K562 (cell line): ENCODE results near the gene WDR86. TPM values are rescaled to one million over a fixed set of nuclear protein-coding genes. Genes with fewer than 3 reads are reported as not detected.
A peak's percentile ranks its signal among the peaks of the same experiment; 100 is the strongest.

Source experiments
- CTBP1 ChIP-seq: fragments of 450-650 bp; IDR thresholded peaks from 2 replicates; pipeline ENCODE4 v1.6.1; 2016; ENCODE audit warnings: borderline replicate concordance
- DPF2 ChIP-seq: fragments of 450-650 bp; IDR thresholded peaks from 2 replicates; pipeline ENCODE4 v1.6.1; 2016
- E2F8 ChIP-seq: fragments of 450-650 bp; IDR thresholded peaks from 2 replicates; pipeline ENCODE4 v1.7.1; 2018; ENCODE audit warnings: mild to moderate bottlenecking, low read depth; ENCODE audit not compliant: partially characterized antibody
- FOS ChIP-seq: IDR thresholded peaks from 3 replicates; pipeline ENCODE4 v1.6.1; 2011; ENCODE audit not compliant: insufficient read length; ENCODE audit errors: extremely low read depth
- GTF2F1 ChIP-seq: IDR thresholded peaks from 2 replicates; pipeline ENCODE4 v1.6.1; 2011; ENCODE audit warnings: low read depth, low read length, improper control_type of control experiment
- MAFG ChIP-seq: fragments of 450-650 bp; conservative IDR thresholded peaks from 2 replicates; pipeline ENCODE4 v1.6.1; 2016; ENCODE audit warnings: missing genetic modification characterization, missing compliant biosample characterization
- MEF2A ChIP-seq: IDR thresholded peaks from 2 replicates; pipeline ENCODE4 v1.6.1; 2011; ENCODE audit warnings: low read depth, mild to moderate bottlenecking, low read length, moderate library complexity; ENCODE audit not compliant: control insufficient read depth
- NCOA4 ChIP-seq: fragments of 450-650 bp; IDR thresholded peaks from 2 replicates; pipeline ENCODE4 v1.6.1; 2018; ENCODE audit warnings: mild to moderate bottlenecking; ENCODE audit not compliant: partially characterized antibody
- PATZ1 ChIP-seq: fragments of 250-450 bp; sonication (Bioruptor Pico); IDR thresholded peaks from 2 replicates; pipeline ENCODE4 v1.5.0; 2020; ENCODE audit warnings: mild to moderate bottlenecking, borderline replicate concordance
- PRMT5 ChIP-seq: sonication (generic); formaldehyde crosslinking; IDR thresholded peaks from 2 replicates; pipeline ENCODE4 v1.5.0; 2020; ENCODE audit warnings: missing genetic modification reagents
- PRPF4 ChIP-seq: fragments of 200-400 bp; formaldehyde crosslinking; IDR thresholded peaks from one replicate; pipeline ENCODE4 v1.6.1; 2017; ENCODE audit warnings: low read length, low read depth, mild to moderate bottlenecking; ENCODE audit not compliant: insufficient read depth, poor library complexity, severe bottlenecking
- SMAD2 ChIP-seq: fragments of 150-350 bp; IDR thresholded peaks from 2 replicates; pipeline ENCODE4 v1.6.1; 2014; ENCODE audit warnings: low read depth, mild to moderate bottlenecking, low read length
- SRSF7 ChIP-seq: fragments of 200-400 bp; formaldehyde crosslinking; optimal IDR thresholded peaks from 2 replicates; pipeline ENCODE3; 2017; ENCODE audit warnings: mild to moderate bottlenecking, low read depth, low read length
- ZHX1 ChIP-seq: fragments of 150-350 bp; conservative IDR thresholded peaks from 2 replicates; pipeline ENCODE4 v1.6.1; 2014; ENCODE audit warnings: low read length
- ZNF224 ChIP-seq: sonication (generic); formaldehyde crosslinking; IDR thresholded peaks from 2 replicates; pipeline ENCODE4 v1.8.0; 2022; ENCODE audit warnings: mild to moderate bottlenecking, missing genetic modification reagents
- ZNF766 ChIP-seq: fragments of 200-800 bp; sonication (Bioruptor generic); conservative IDR thresholded peaks from 2 replicates; pipeline ENCODE4 v1.6.1; 2016; ENCODE audit warnings: missing genetic modification characterization, missing compliant biosample characterization
- polyA plus RNA-seq, 8 experiments: library from polyadenylated mRNA; depleted of rRNA in 4 of 8; stranded (reverse) in 5 of 8; unstranded in 3 of 8; fragments of >200 nt; fragmentation: Nextera tagmentation in 2 of 8; fragmentation: Illumina TruSeq in 1 of 8; extraction: Ambion mirVana in 2 of 8; extraction: Trizol in 1 of 8; gene quantifications; 2 replicates each; pipeline versions ENCODE4 v1.2.1 to v1.2.3, GENCODE V29; 2011 to 2014; ENCODE audit warnings: inconsistent platforms in 1 of 8, missing spikeins in 1 of 8
- total RNA-seq, 7 experiments: library from RNA; depleted of rRNA in 6 of 7; stranded (reverse); fragments of >200 nt in 6 of 7; fragmentation: Illumina TruSeq in 2 of 7; extraction: Trizol in 2 of 7; gene quantifications; 2 replicates each; pipeline versions ENCODE4 v1.2.1 to v1.2.3, GENCODE V29; 2011 to 2021; ENCODE audit warnings: low replicate concordance in 1 of 7
- TF ChIP-seq, protein P1 (sequence below): fragments of 450-650 bp; IDR thresholded peaks from 2 replicates; pipeline ENCODE4 v1.6.1; 2016; ENCODE audit warnings: missing biosample characterization, missing genetic modification characterization

Gene WDR86
- total and polyA plus RNA-seq, 9 of the 15 experiments (the other 6 are each of a cell fraction or from before 2014, with no cell fraction given) = 0.24 TPM; not detected in 8

- TF ChIP-seq ZNF766 (CRISPR knock-in tag) (no peak), MEF2A (no peak), MAFG (tag) (peak; percentile 91), FOS (no peak), GTF2F1 (no peak), ZNF224 (CRISPR knock-in tag) (no peak), CTBP1 (no peak), NCOA4 (no peak), DPF2 (no peak), SRSF7 (no peak), PRMT5 (CRISPR knock-in tag) (no peak), E2F8 (no peak), PATZ1 (CRISPR knock-in tag) (no peak), SMAD2 (no peak), PRPF4 (no peak), ZHX1 (no peak)
- TF ChIP-seq, protein P1, sequence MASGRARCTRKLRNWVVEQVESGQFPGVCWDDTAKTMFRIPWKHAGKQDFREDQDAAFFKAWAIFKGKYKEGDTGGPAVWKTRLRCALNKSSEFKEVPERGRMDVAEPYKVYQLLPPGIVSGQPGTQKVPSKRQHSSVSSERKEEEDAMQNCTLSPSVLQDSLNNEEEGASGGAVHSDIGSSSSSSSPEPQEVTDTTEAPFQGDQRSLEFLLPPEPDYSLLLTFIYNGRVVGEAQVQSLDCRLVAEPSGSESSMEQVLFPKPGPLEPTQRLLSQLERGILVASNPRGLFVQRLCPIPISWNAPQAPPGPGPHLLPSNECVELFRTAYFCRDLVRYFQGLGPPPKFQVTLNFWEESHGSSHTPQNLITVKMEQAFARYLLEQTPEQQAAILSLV (tag) = no peak
These were observed 33.1 kb upstream of the WDR86 start (continued) for GRCh38 chr7:151442776-151443496.
